Chondrocyte (in vitro differentiated cells): ENCODE measurements around the gene SYT6. TPM values are rescaled to one million over a fixed set of nuclear protein-coding genes. Genes with fewer than 3 reads are reported as not detected.

Experiments used
- DNase-seq: peaks from one replicate; pipeline ENCODE4 v3.0.0; 2021; ENCODE audit warnings: mixed read lengths, low spot score
- H3K27ac Mint-ChIP-seq: one replicate; pipeline ENCODE4 v1.8.0; 2021; ENCODE audit warnings: mild to moderate bottlenecking, moderate library complexity, mixed read lengths; ENCODE audit not compliant: unreplicated experiment
- H3K27me3 Mint-ChIP-seq: 2 replicates; pipeline ENCODE4 v1.8.0; 2021; ENCODE audit warnings: low read depth, mixed read lengths
- H3K36me3 Mint-ChIP-seq: 2 replicates; pipeline ENCODE4 v1.8.0; 2021; ENCODE audit warnings: low read depth, mixed read lengths
- H3K4me1 Mint-ChIP-seq: 2 replicates; pipeline ENCODE4 v1.8.0; 2021; ENCODE audit warnings: low read depth, mild to moderate bottlenecking, mixed read lengths
- H3K4me3 Mint-ChIP-seq: one replicate; pipeline ENCODE4 v1.8.0; 2021; ENCODE audit warnings: mild to moderate bottlenecking, moderate library complexity, mixed read lengths; ENCODE audit not compliant: unreplicated experiment
- H3K9me3 Mint-ChIP-seq: 2 replicates; pipeline ENCODE4 v1.8.0; 2021; ENCODE audit warnings: low read depth, mixed read lengths
- CTCF ChIP-seq: fragments of 200-600 bp; sonication (generic); IDR thresholded peaks from 2 replicates; pipeline ENCODE4 v1.5.0; 2021; ENCODE audit warnings: antibody characterized with exemption, mild to moderate bottlenecking, moderate library complexity
- total RNA-seq: library from RNA; stranded (reverse); gene quantifications from 3 replicates; pipeline ENCODE4 v1.2.1, GENCODE V29; 2021

Gene SYT6
- total RNA-seq, 1 donor from 2014 or later, result not detected

GRCh38 chr1:114178936-114179335 is 25.3 kb upstream of the SYT6 start:
- Mint-ChIP-seq H3K27me3 (peaks cover 11% of the 10 kb centered on the region), H3K9me3 (no peaks in the 10 kb centered on the region), H3K36me3 (no peaks in the 10 kb centered on the region), H3K27ac (no peak overlapping the region), H3K4me1 (no peaks in the 10 kb centered on the region), H3K4me3 (no peak overlapping the region)
- no peak for TF ChIP-seq CTCF
- no peak for DNase-seq

GRCh38 chr1:114177282-114177681 is 23.6 kb upstream of the SYT6 start:
- DNase-seq, result no peak
- Mint-ChIP-seq H3K4me3 (no peak overlapping the region), H3K4me1 (no peaks in the 10 kb centered on the region), H3K27me3 (peaks cover 11% of the 10 kb centered on the region), H3K9me3 (no peaks in the 10 kb centered on the region), H3K36me3 (no peaks in the 10 kb centered on the region), H3K27ac (no peak overlapping the region)
- no peak for TF ChIP-seq CTCF

- Mint-ChIP-seq H3K9me3 (no peaks in the 10 kb centered on the region), H3K27me3 (peaks cover 11% of the 10 kb centered on the region), H3K27ac (no peak overlapping the region), H3K4me3 (no peak overlapping the region), H3K4me1 (no peaks in the 10 kb centered on the region), H3K36me3 (no peaks in the 10 kb centered on the region)
- TF ChIP-seq CTCF, result no peak
- no peak for DNase-seq
Observed at GRCh38 chr1:114176366-114176765, 22.7 kb upstream of the SYT6 start.

GRCh38 chr1:114173680-114174079 is 20.0 kb upstream of the SYT6 start:
- Mint-ChIP-seq H3K36me3 (no peaks in the 10 kb centered on the region), H3K9me3 (no peaks in the 10 kb centered on the region), H3K27me3 (peaks cover 11% of the 10 kb centered on the region), H3K27ac (no peak overlapping the region), H3K4me3 (no peak overlapping the region), H3K4me1 (no peaks in the 10 kb centered on the region)
- DNase-seq, result no peak
- TF ChIP-seq CTCF, result no peak

GRCh38 chr1:114169509-114169908 is 15.8 kb upstream of the SYT6 start:
- no peaks in the 10 kb centered on the region for H3K4me1 Mint-ChIP-seq
- no peak for TF ChIP-seq CTCF
- H3K27me3 Mint-ChIP-seq, result peaks cover 17% of the 10 kb centered on the region

More at GRCh38 chr1:114169509-114169908, 15.8 kb upstream of the SYT6 start:
- no peak overlapping the region for H3K27ac Mint-ChIP-seq
- no peak for DNase-seq
- no peaks in the 10 kb centered on the region for H3K36me3 Mint-ChIP-seq
- H3K9me3 Mint-ChIP-seq, result no peaks in the 10 kb centered on the region
- no peak overlapping the region for H3K4me3 Mint-ChIP-seq
